ENCODE data around the gene FXR1. TPM values are rescaled to one million over a fixed set of nuclear protein-coding genes. Genes with fewer than 3 reads are reported as not detected.

Gene FXR1
- total RNA-seq, 1 experiment from 2014 or later, result 245 TPM

- TF ChIP-seq ATF2 (CRISPR knock-in tag; IDR thresholded peaks at IDR 0.05; ENCODE audit: borderline replicate concordance, low read depth), result no peak
- TF ChIP-seq ZNF396 (CRISPR knock-in tag; IDR thresholded peaks at IDR 0.05; ENCODE audit: borderline replicate concordance), result no peak
- TF ChIP-seq SMAD4 (CRISPR knock-in tag; IDR thresholded peaks at IDR 0.05), result no peak
- TF ChIP-seq PRDM15 (CRISPR knock-in tag; IDR thresholded peaks at IDR 0.05), result no peak
- no peak for TF ChIP-seq NFE2L1 (CRISPR knock-in tag; IDR thresholded peaks at IDR 0.05)
These were observed 42.3 kb upstream of the FXR1 start (continued) for GRCh38 chr3:180870008-180870699.

- no peak for ATAC-seq
- no peak for DNase-seq (ENCODE audit: low spot score)
- H3K27me3 Mint-ChIP-seq (ENCODE audit: low read depth), result peaks cover 3% of the 10 kb centered on the region; the same call in 1 of the 2 replicates
- CTCF ChIA-PET, result no interaction called here
- POLR2A ChIA-PET, result no interaction called here
- H3K36me3 Mint-ChIP-seq, result no peaks in the 10 kb centered on the region
- H3K27ac Mint-ChIP-seq, result no peak overlapping the region
- H3K9me3 Mint-ChIP-seq, result no peaks in the 10 kb centered on the region
- peaks cover 20% of the 10 kb centered on the region for H3K4me1 Mint-ChIP-seq
- no peak overlapping the region for H3K4me3 Mint-ChIP-seq
- TF ChIP-seq ZNF512 (CRISPR knock-in tag; IDR thresholded peaks at IDR 0.05; ENCODE audit: borderline replicate concordance) (no peak), STAT6 (CRISPR knock-in tag; conservative IDR thresholded peaks at IDR 0.05; ENCODE audit: low read depth) (no peak), TP53 (CRISPR knock-in tag; IDR thresholded peaks at IDR 0.05) (no peak), GRHL2 (CRISPR knock-in tag; IDR thresholded peaks at IDR 0.05; ENCODE audit: insufficient replicate concordance, severe bottlenecking) (no peak), PRRX2 (CRISPR knock-in tag; IDR thresholded peaks at IDR 0.05) (no peak), CREM (CRISPR knock-in tag; IDR thresholded peaks at IDR 0.05) (no peak), ZBTB21 (CRISPR knock-in tag; IDR thresholded peaks at IDR 0.05; ENCODE audit: borderline replicate concordance) (no peak), ZNF219 (CRISPR knock-in tag; IDR thresholded peaks at IDR 0.05; ENCODE audit: borderline replicate concordance) (no peak), KAT7 (CRISPR knock-in tag; IDR thresholded peaks at IDR 0.05; ENCODE audit: borderline replicate concordance) (no peak), CTCF (IDR thresholded peaks at IDR 0.05) (no peak), ELF4 (CRISPR knock-in tag; IDR thresholded peaks at IDR 0.05; ENCODE audit: low read depth) (no peak), JAZF1 (CRISPR knock-in tag; IDR thresholded peaks at IDR 0.05) (no peak), NFE2L1 (CRISPR knock-in tag; IDR thresholded peaks at IDR 0.05) (no peak), ETV6 (CRISPR knock-in tag; IDR thresholded peaks at IDR 0.05) (no peak), PRDM15 (CRISPR knock-in tag; IDR thresholded peaks at IDR 0.05) (no peak), CDX4 (CRISPR knock-in tag; IDR thresholded peaks at IDR 0.05; ENCODE audit: borderline replicate concordance) (no peak)
These were observed 40.6 kb upstream of the FXR1 start for GRCh38 chr3:180871901-180872300.
